GM10847 (cell line): ENCODE results near the gene SMIM27.
A peak's percentile ranks its signal among the peaks of the same experiment; 100 is the strongest.

Experiments
- POLR2A ChIP-seq: IDR thresholded peaks from 2 replicates; pipeline ENCODE4 v1.6.1; 2011; ENCODE audit not compliant: insufficient read length; ENCODE audit errors: extremely low read depth

SMIM27 gene

GRCh38 chr9:32552172-32552872, at the start of gene SMIM27, which contains the start of gene TOPORS:
Gene SMIM27 (plus strand): TSS chr9:32552327. CDS start chr9:32552435, 108 bp downstream.
Gene TOPORS (minus strand): TSS chr9:32552586. CDS start chr9:32552436, 150 bp downstream.
- peak; percentile 78 for TF ChIP-seq POLR2A

- TF ChIP-seq POLR2A, result no peak
Observed at GRCh38 chr9:32502464-32502863, 49.7 kb upstream of the SMIM27 start.

GRCh38 chr9:32503008-32503407, 49.1 kb upstream of the SMIM27 start:
- TF ChIP-seq POLR2A, result no peak

GRCh38 chr9:32508728-32509127, 43.4 kb upstream of the SMIM27 start:
- no peak for TF ChIP-seq POLR2A

GRCh38 chr9:32516241-32516640, 35.9 kb upstream of the SMIM27 start:
- no peak for TF ChIP-seq POLR2A

GRCh38 chr9:32518276-32518675, 33.9 kb upstream of the SMIM27 start:
- no peak for TF ChIP-seq POLR2A

GRCh38 chr9:32523910-32524309, 28.2 kb upstream of the SMIM27 start:
- TF ChIP-seq POLR2A, result no peak

GRCh38 chr9:32524892-32525708, 27.0 kb upstream of the SMIM27 start:
- no peak for TF ChIP-seq POLR2A

- TF ChIP-seq POLR2A, result no peak
Observed at GRCh38 chr9:32525709-32526030, 26.5 kb upstream of the SMIM27 start.

GRCh38 chr9:32526041-32526706, 26.0 kb upstream of the SMIM27 start, which contains the start of gene RIGI:
Gene RIGI (minus strand): TSS chr9:32526196. CDS start chr9:32526166, 30 bp downstream.
- peak; percentile 46 for TF ChIP-seq POLR2A

- no peak for TF ChIP-seq POLR2A
Observed at GRCh38 chr9:32526707-32527048, 25.4 kb upstream of the SMIM27 start.

GRCh38 chr9:32533336-32533735, 18.8 kb upstream of the SMIM27 start:
- no peak for TF ChIP-seq POLR2A

GRCh38 chr9:32533816-32534215, 18.3 kb upstream of the SMIM27 start:
- no peak for TF ChIP-seq POLR2A

- TF ChIP-seq POLR2A, result no peak
Observed at GRCh38 chr9:32543047-32543446, 9.1 kb upstream of the SMIM27 start.

- TF ChIP-seq POLR2A, result no peak
Observed at GRCh38 chr9:32545884-32546283, 6.2 kb upstream of the SMIM27 start.

GRCh38 chr9:32550150-32550561, 2.0 kb upstream of the SMIM27 start:
- TF ChIP-seq POLR2A, result no peak
